DMS114 treated with DMSO at 0.1 percent for 48 hours (cell line): ENCODE data around the gene ABHD12.

ENCODE experiments used
- DNase-seq: peaks from one replicate; lab custom pipeline; 2025; ENCODE audit not compliant: unreplicated experiment; lab: John Stamatoyannopoulos, UW

The ABHD12 gene

DNA sequence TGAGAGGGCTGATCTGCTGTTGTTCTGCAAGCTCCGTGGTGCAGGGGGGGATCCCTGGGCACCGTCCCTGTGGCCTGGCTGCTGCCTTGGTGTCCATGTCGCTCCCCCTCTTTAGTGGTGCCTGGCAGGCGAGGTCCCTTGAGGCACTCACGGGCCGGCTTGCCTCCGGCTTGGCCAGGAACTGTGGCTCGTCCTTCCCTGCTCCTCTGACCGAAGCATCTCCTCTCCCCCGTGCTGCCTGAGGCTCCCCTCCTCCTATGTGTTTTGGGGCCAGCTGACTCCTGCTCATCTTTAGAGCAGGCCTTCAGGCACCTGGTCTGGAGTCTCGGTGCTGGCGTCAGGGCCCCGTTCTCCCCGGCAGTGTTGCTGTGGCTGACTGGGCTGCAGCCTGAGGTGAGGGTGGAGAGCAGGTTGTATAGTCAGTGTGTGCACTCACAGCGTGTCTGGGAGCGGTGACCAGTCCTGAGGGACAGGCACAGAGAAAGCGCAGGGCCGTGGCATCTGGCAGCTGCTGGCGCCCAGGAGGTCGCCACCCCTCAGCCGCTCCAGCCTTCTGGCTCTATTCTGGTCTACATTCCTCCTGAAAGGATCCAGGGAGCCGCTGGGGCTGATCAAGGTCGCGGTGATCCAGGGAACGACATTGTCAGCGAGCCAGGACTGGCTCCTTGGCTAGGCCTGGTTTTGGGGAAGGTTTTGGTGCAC is 99.1 kb downstream of the ABHD12 start:
- DNase-seq: no peak

DNA sequence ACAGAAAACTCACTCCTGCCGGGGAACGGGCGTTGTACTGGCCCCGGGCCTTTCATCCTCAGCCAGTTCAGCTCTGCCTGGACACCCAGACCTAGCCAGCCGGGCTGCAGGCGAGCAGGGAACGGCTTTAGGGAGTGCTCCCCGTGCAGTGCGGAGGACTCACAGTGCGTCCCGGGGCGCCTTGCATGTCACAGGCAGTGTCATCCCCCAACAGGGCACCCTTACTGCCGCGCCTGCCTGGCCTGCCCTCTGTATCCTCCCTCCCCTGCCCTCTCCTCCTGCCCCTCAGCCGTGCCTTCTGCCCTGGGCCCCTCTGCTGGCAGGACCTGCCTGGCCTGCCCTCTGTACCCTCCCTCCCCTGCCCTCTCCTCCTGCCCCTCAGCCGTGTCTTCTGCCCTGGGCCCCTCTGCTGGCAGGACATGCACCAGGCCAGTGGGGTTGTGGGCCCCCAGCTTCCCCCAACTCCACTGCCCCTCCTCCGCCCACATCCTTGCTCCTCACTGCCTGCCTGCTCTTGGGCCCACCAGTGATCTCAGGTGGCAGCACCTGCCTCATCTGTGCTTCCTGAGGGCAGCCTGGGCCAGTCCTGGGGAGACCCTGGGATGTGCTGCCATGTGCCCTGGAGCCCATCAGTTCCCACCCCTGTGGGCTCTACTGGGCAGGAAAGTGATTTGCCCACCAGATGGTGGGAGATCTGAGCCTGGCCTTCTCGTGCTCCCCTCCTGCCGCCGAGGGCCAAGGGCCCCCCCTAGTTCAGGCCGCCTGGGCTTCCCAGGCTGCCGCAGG is 99.8 kb downstream of the ABHD12 start:
- no peak for DNase-seq

DNA sequence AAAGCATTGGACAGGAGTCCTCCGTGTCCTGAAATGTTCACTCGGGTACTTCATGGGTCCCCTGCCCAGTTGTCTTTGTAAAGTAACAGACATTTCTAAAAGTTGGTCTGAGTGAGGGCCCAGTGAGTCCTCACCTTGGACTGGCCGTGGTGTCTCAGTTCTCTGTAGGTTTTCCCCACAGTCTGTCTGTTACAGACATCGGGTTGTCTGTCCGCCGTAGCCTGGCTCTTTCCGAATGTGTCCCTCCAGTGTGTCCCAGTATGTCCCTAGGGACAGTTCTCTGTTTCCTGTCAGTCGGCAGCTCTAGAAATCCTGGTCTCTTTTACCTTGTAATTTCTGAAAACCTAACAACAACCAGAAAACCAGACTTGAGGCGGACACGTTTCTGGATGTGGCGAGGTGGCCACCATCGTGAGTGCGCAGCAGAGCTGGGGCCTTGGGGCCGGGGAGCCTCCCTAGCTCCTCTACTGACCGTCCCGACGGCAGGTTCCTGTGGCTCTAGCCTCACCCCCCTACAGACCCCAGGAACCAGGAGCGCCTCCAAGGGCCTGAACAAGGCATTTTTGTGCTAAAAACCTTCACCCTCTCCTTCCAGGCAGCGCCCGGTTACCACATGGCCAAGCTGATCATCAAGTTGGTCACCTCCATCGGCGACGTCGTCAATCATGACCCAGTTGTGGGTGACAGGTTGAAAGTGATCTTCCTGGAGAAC is 100.6 kb downstream of the ABHD12 start:
- DNase-seq: no peak

DNA sequence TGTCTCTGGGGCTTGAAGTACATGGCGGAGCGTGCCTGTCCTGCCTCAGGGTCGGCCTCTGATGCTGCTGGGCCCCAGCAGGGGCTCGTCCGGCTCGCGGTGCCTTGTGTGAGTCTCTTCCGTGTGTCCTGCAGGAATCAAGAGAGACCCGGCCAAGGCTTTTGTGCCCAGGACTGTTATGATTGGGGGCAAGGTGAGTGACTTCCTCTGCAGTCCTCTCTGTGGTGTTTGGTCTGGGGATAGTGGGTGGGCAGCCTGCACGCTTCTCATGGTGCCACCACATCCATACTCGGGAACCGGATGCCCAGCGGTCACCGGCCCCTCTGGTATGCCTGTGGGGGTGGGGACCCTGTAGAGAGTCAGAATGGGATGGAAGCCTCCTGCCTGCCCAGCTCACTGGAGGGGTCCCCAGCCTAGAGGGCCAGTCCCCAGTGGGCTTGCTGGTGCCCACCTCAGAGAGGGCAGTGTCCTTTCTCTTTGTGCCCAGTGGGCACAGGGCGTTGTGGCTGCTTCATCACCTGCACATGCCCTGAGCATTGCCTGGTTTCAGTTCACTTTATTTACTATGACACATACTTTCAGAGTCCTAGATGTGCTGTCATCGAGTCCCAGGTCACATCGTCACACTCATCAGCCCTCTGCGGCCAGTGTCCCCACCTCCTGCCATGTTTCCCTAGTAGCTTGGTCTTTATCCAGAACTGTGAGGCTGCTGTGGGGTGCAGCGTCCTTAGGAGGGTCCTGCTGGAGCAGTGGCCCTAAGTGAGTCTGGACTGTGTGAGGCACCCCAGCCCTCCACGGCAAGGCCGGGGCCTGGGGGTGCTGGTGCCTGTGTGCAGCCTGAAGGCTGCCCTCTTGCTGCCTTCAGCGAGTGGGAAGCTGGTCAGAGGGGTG is 102.1 kb downstream of the ABHD12 start:
- no peak for DNase-seq

DNA sequence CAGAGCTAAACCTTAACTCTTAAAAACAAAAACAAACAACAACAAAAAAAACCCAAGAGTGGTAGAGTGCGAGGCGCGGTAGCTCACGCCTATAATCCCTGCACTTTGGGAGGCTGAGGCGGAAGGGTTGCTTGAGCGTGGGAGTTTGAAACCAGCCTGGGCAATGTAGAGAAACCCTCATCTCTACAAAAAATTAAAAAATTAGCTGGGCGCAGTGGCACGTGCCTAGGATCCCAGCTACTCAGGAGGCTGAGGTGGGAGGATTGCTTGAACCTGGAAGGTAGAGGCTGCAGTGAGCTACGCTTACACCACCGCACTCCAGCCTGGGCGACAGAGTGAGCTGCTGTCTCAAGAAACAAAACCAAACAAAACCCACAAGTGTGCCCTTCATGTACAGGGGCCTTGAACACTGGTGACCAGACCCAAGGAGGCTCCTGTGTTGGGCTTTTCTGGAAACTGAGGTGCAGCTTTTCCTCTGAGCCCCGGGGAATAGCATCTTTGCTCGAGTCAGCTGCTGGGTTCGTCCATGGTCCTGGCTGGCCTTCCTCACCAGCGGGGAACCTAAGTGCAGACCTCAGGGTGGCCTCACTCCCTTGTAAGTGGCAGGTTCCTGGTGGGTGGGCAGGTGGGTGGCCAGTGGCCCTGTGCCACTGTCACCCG is 102.9 kb downstream of the ABHD12 start:
- DNase-seq: no peak

DNA sequence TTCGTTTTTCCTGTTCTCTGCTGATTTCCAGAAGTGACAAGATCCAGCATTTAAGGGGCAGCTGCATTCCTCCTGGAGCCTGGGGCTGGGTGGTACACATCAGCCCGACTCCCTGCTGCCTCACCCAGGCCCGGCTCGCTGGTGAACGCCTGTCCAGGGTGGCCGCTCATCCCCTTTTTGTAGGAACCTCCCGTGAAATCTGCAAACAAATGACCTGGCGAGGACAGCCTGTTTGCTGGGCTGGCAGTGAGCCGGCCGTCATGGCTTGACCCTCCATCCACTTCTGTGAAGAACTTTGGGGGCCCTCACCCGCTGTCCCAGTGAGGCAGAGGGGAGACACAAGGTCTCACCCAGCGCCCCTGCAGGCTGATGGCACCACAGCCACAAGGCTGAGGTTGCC is 103.7 kb downstream of the ABHD12 start:
- DNase-seq: no peak

DNA sequence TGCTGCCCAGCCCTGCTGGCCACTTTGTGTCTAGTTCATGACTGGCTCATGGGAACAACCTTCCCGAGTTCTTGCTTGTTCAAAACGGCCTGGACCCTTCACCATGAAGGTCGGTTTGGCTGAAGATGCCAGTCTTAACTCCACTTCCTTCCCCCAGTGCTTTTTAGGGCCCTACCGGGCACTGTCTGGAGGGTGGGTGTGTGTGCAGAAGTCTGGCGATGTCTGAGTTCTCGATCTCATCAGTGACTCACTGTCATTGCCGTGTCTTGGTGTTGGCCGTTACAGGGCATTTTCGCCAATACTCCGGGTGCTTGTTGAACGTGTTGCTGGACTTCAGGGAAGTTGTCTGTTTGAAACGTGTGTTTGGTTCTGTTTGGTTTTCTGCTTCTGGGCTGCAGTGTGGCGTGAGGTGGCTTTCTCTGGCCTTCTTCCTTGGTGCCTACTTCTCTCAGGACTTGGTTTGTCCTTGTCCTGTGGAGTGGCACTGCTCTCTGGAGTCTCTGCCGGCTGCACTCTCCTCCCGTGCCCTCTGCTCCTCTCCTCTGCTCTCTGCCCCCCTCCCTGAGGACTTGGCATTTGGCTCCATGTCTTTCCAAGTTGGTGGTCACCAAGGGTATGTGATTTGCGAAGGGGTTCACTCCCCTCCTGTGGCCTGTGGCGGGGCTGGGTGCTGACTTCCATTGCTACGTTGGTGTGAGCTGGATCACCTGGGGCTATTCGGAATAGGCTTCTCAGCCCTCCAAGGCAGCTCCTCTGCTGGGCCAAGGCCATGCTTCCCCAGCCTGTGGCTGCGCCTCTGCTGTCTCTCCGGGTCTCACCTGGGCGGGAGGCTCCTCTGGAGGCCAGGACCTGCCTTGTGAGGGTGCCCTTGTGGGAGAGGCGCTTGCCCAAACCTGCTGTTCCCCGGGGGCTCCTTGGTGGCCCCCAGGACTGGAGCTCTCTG is 104.5 kb downstream of the ABHD12 start:
- DNase-seq: no peak

DNA sequence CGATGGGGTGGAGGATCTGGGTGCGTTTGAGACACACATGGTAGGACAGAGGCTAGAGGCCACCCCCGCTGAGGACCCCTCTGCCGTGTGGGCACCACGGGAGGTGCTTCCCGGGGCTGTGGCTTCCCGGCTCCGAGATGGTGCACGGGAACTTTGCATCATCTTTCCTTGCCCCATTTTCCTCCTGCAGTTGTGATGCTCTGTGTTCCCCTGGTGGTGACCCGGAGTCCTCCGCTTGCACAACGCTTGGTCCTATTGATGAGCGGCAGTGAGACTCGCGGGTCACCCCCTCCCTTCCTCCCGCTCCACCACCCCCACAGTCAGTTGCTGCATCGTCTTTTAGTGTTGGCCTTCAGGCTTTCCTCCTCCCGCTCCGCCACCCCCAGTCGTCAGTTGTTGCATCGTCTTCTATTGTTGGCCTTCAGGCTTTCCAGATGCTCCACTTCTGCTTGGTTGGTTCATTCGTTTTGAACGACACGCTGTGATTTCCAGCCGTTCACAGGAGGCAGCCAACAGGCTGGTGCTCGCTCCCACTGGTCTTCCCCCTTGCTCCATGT is 105.5 kb downstream of the ABHD12 start:
- no peak for DNase-seq

DNA sequence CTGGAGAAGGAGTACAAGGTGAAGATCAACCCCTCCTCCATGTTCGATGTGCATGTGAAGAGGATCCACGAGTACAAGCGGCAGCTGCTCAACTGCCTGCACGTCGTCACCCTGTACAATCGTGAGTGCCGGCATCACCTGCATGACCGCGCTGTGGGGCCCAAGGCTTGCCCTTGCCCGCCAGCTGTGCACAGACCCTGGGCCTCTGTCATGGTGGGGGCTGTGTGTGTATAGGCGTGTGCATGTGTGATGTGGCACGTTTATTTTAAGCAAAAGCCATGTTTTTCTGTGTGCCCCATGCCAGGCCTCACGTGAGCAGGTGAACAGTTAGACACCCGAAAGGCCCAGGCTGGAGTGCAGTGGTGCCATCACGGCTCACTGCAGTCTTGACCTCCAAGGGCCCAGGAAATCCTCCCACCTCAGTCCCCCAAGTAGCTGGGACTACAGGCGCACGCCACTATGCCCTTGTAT is 106.5 kb downstream of the ABHD12 start:
- no peak for DNase-seq

DNA sequence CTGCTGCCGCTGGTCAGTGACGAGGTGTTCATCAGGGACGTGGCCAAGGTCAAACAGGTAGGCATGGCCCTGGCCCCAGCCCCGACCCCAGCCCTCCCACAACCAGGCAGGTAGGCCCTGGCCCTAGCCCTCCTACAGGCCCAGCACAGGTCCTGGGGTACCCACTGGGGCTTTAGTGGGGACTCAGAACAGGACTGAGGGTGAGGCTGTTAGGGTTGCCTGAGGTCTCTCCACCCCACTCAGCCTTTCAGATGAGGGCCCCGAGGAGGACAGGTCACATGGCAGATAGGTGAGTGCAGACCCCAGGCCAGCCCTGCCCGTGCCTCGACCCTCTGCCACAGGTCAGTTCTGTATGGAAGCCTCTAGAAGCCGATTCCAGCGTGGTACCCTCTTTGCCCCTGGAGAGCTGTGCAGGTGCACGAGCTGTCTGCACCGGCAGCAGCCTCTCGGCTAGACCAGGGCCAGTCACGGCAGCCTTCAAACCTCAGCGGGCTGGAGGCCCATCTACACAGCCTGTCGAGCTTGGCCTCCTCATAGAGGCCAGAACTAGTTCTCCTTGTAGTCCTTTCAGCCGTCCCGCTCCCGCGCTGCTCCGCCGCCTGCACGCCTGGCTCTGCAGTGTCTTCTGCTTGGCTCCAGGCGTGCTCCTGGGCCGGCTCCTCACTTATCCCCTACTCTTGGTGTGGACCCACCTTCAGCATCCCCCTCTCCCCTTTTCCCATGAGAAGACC is 107.2 kb downstream of the ABHD12 start:
- no peak for DNase-seq

DNA sequence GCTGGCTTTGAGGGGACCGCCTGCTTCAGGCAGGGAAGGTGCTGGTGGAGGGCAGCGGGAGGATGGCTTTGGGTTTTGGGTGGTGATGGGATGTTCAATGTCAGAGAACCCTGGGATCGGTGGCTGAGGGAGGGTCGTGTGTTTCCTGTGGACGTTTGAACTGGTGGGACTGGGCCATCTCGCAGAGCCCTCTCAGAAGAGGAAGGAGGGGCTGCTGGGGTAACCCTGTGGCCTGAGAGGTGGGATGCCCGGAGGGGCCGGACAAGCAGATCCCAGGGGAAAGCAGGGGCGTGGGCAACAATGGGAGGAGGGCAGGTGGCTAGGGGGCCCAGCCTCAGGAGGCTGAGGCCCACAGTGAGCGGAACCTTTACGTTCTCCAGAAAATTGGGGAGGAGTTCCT is 107.8 kb downstream of the ABHD12 start:
- DNase-seq: no peak

DNA sequence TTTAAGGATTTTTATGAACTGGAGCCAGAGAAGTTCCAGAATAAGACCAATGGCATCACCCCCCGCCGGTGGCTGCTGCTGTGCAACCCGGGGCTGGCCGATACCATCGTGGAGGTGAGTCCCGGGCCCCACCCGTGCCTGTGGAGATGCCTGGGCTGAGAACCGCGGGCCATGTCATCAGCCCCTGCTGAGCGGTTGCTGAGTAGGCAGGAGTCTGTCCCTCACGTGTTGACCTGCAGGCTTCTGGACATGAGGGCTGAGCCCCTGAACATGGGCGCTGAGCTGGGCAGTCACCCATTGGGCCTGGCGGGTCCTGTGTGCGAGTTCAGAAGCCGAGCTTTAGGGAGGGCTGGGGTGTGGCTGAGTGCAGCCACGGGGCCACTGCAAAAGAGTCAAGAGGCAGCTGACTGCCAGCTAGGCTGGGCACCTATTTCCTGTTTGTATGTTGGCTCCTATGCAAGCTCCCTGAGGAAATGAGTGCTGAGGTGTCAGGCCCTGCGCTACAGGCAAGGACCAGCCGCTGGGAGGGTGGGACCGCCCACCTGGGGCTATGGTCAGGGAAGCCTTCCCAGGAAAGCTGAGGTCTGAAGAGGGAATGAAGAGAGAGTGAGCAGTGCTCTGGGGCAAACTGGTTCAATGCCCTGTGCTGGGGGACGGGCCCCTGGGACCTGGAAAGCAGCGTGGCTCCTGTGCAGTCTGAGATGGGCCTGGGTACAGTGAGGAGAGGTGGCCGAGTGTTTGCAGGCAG is 108.4 kb downstream of the ABHD12 start:
- no peak for DNase-seq

DNA sequence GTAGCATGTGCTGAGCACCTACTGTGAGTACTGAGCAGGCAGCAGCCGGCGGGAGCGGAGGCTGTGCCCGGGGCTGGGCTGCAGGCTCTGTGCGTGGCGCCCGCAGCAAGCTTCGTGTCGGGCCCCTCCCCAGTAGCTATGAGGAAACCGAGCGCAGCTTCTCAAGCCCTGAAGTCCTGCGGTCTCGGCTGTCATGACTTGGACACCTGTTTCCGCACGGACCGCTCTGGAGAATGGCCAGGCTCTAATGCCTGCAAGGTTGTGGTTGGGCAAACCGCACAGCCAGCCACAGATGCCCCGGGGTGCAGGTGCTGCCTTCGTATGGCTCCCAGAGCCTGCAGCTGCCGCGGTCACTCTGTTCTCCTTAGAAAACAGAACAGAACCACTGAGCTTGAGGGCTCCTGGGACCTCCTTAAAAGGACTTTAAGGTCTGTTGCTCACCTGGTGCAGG is 109.1 kb downstream of the ABHD12 start:
- DNase-seq: no peak

DNA sequence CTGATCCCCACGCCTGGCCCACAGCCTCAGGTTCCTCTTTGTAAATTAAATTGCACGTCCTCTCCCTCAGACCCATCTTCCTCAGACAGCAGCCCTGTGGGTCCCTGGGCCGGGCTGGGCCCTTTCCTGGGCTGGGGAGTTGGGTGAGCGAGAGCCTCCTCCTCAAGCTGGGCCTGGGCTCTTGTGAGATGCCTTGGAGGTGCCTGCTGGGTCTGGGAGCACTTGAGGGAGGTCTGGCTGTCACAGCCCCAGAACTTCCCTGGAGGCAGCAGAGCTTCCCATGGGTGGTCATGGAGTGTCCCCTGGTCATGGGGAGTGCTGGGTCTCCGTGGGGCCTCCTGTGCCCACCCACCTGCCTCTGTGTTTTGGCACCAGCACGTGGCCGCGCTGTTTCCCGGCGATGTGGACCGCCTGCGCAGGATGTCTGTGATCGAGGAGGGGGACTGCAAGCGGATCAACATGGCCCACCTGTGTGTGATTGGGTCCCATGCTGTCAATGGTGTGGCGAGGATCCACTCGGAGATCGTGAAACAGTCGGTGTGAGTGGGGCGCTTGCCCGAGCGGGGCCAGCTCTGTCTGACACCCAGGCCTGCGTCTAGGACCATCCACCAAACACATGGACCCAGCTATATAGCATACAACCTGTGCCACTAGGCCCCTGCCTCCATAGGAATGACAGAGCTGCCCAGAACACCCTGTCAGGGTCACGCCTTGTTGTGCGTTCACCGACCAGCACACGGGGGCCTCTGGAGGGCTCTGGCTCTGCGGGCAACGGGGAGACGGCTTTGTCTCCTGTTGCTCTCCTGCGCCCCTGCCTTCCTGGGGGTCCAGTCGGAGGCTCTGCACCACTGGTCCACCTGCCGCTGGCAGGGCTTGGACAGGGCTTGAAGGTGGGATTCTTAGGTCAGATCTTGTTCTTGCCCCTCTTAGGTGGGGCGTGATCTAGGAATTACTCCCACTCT is 109.8 kb downstream of the ABHD12 start:
- no peak for DNase-seq

DNA sequence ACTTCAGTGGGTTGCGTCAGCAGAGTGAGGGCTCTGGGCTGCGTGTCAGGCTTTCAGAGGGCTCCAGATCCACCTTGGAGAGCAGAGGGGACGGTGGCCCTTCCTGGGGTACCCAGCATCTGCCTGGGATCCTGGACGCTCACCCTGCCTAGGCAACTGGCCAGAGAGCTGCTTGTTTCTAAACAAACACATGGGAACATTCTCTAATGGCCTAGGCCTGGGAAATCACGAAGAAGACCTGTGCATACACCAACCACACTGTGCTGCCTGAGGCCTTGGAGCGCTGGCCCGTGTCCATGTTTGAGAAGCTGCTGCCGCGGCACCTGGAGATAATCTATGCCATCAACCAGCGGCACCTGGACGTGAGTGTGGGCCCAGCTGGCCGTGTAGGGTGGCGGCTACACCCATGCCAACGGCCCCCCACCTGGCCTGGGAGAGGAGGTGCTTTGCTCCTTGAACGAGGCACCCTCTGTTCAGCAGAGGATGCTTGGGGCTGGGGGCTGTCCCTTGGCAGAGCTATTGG is 110.5 kb downstream of the ABHD12 start:
- no peak for DNase-seq

DNA sequence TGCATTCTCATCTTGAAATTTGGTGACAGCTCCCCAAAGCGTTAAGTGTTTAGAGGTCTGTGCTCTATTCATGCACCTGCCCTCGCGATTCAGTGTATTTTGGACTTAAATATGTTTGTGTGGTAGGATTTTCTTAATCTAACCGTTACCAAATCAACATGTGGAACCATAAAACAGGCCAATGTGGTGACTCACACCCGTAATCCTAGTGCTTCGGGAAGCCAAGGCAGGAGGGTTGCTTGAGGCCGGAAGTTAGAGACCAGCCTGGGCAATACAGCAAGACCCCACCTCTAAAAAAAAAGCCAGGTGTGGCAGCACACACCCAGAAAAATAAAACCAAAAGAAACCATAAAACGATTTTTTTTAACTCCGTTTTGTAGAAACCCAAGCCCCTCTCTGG is 111.2 kb downstream of the ABHD12 start:
- DNase-seq: no peak
